Measurements from ENCODE around the gene PRKCD.

Gene PRKCD

DNA sequence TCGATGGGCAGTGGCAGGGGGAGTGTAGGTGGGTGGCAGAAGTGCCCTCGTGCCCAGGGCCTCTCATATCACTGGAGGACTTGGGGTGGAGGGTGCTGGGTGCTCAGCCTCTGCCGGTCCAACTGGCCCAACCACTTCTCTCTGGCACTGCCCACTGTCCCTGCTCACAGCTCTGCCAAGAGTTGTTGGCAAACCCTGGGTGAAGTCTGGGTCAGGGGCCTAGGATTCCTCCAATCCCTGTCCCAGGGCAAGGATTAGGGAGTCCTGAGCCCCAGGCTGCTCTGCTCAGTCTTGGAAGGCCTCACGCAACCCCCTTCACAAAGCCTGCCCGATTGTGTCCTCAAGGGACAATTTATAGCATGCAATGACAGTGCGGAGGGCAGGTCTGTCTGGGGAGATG, 5.2 kb upstream of the PRKCD start:
- Histone ChIP-seq H3K9me3 (ENCODE audit: low read depth, low read length) (no peaks in the 10 kb centered on the region), H3K9ac (ENCODE audit: insufficient read length) (no peak overlapping the region), H3K27ac (no peak overlapping the region), H3K36me3 (ENCODE audit: insufficient read depth, low read length) (no peaks in the 10 kb centered on the region), H3K4me3 (no peak overlapping the region)
- no peak for DNase-seq (ENCODE audit: low read depth, low spot score)
- no peak for TF ChIP-seq EZH2 (IDR thresholded peaks at IDR 0.05)
- no peak for TF ChIP-seq FOXP2 (optimal IDR thresholded peaks at IDR 0.05; ENCODE audit: control extremely low read depth, extremely low read length, insufficient read depth)
- TF ChIP-seq POLR2AphosphoS5 (IDR thresholded peaks at IDR 0.05; ENCODE audit: borderline replicate concordance, low read depth, low read length) = no peak

DNA sequence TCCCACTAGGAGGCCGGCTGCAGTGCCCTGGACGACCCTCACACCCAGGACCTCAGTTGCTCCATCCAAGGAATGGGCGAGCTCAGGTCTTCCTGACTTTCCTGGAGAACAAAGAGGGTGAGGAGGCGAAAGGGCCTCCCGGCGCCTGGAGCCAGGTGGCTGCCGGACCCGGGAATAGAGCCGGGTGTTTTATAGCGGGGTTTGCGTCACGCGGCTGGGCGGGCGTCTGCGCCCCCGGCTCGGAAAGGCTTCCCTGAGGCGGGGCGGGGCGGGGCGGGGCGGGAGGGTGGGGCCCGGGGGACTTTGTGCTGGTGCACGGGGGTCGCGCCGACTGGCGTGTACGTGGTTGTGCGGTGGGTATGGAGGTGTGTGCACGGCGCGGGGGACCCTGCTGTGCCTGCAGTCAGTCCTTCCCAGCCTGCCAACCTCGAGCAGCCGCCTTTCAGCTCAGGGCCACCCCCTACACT, 4.6 kb upstream of the PRKCD start:
- TF ChIP-seq FOXP2 (optimal IDR thresholded peaks at IDR 0.05; ENCODE audit: control extremely low read depth, extremely low read length, insufficient read depth) = no peak
- no peak for TF ChIP-seq POLR2AphosphoS5 (IDR thresholded peaks at IDR 0.05; ENCODE audit: borderline replicate concordance, low read depth, low read length)
- no peak for TF ChIP-seq EZH2 (IDR thresholded peaks at IDR 0.05)
- Histone ChIP-seq H3K9me3 (ENCODE audit: low read depth, low read length) (no peaks in the 10 kb centered on the region), H3K4me3 (no peak overlapping the region), H3K9ac (ENCODE audit: insufficient read length) (no peak overlapping the region), H3K36me3 (ENCODE audit: insufficient read depth, low read length) (no peaks in the 10 kb centered on the region), H3K27ac (no peak overlapping the region)
- DNase-seq (ENCODE audit: low read depth, low spot score) = no peak

DNA sequence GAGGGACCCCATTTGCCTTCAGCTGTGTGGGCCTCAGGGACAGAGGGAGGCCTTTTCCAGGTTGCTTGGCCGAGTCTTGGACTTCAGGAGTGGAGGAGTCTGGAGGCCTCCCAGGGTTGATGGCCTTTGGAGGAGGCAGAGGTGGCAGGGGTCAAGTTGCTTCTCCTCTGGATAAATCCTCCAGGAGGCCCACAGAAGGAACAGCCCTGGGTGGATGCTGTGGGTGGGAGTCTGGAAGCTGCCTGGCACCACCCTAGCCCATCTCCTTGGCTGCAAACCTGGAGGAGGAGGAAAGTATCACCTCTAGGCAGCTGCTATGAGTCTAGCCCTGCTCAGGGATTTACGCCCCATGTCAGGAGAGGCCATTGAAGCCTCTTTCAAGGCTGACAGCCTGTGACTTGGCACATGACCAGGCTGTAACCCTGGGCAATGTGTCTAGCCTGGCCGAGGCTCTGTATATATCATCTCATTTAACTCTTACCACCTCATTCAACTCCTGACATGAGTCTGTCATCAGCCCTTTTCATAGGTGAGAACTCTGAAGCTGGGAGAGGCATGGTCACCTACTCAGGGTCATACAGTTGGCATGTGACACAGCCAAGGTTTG, 2.9 kb upstream of the PRKCD start:
- TF ChIP-seq EZH2 (IDR thresholded peaks at IDR 0.05) (no peak), POLR2AphosphoS5 (IDR thresholded peaks at IDR 0.05; ENCODE audit: borderline replicate concordance, low read depth, low read length) (no peak), FOXP2 (optimal IDR thresholded peaks at IDR 0.05; ENCODE audit: control extremely low read depth, extremely low read length, insufficient read depth) (no peak)
- DNase-seq (ENCODE audit: low read depth, low spot score) = no peak
- Histone ChIP-seq H3K27ac (no peak overlapping the region), H3K9ac (ENCODE audit: insufficient read length) (no peak overlapping the region), H3K36me3 (ENCODE audit: insufficient read depth, low read length) (no peaks in the 10 kb centered on the region), H3K9me3 (ENCODE audit: low read depth, low read length) (no peaks in the 10 kb centered on the region), H3K4me3 (no peak overlapping the region)

DNA sequence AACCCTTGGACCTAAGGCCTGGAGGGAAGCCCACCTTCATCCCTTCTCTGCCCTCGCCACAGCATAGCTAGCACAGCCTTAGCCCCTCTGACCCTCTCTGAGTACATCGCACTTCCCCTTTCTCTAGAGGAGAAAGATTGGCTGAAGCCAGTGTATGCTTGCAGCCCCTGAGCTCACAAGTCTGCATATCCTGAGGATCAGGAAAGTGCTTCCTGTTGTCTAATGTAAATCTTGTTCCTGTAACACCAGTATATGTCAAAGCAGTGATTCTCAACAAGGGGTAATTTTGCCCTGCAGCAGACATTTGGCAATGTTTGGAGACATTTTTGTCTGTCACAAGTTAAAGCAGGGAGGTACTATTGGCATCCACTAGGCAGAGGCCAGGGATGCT, 2.2 kb upstream of the PRKCD start:
- TF ChIP-seq EZH2 (IDR thresholded peaks at IDR 0.05) (no peak), POLR2AphosphoS5 (IDR thresholded peaks at IDR 0.05; ENCODE audit: borderline replicate concordance, low read depth, low read length) (no peak), FOXP2 (optimal IDR thresholded peaks at IDR 0.05; ENCODE audit: control extremely low read depth, extremely low read length, insufficient read depth) (no peak)
- DNase-seq (ENCODE audit: low read depth, low spot score) = no peak
- Histone ChIP-seq H3K9ac (ENCODE audit: insufficient read length) (no peak overlapping the region), H3K36me3 (ENCODE audit: insufficient read depth, low read length) (no peaks in the 10 kb centered on the region), H3K27ac (no peak overlapping the region), H3K4me3 (no peak overlapping the region), H3K9me3 (ENCODE audit: low read depth, low read length) (no peaks in the 10 kb centered on the region)

DNA sequence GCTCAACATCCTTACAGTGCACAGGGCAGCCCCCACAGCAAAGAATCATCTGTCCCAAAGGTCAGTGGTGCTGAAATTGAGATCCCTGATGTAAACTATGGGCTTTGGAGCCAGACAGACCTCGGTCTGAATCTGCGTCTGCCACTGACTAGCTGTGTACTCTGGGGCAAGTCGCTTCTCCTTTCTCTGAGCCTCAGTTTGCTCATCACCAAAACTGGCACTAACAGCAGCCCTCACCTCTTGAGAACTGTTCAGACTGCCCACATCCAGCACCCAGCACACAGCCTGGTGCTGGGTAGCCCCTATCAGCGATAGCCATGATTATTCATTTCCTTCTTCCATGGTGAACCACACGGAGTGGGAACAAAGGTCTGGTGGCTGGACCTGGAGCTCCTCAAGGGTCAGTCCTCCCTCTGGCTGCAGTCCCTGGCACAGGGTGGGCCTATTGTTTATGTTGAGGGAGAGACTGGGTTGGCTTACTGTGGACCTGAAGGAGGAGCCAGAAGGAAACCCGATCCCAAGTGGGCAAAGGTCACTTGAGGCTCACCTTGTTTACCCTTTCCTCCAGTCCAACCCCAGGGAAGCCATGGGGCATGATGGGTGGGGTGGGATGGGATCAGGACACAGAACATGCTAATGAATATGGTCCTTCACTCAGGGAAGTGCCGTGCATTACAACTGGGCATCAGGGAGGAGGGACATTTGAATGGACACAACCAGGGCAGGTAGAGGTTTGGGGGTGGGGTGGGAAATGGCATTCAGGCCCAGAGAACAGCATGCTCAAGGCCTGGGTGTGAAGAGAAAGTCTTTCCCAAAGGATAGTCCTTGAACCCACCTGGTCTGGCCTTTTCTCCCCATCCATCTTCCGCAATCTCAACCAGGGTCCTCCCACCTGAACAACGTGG, 1.6 kb upstream of the PRKCD start:
- no peak overlapping the region for H3K9ac ChIP-seq (ENCODE audit: insufficient read length)
- H3K4me3 ChIP-seq = no peak overlapping the region
- H3K9me3 ChIP-seq (ENCODE audit: low read depth, low read length) = no peaks in the 10 kb centered on the region
- no peaks in the 10 kb centered on the region for H3K36me3 ChIP-seq (ENCODE audit: insufficient read depth, low read length)
- H3K27ac ChIP-seq = no peak overlapping the region
- TF ChIP-seq POLR2AphosphoS5 (IDR thresholded peaks at IDR 0.05; ENCODE audit: borderline replicate concordance, low read depth, low read length) = no peak
- no peak for TF ChIP-seq FOXP2 (optimal IDR thresholded peaks at IDR 0.05; ENCODE audit: control extremely low read depth, extremely low read length, insufficient read depth)
- no peak for TF ChIP-seq EZH2 (IDR thresholded peaks at IDR 0.05)
- no peak for DNase-seq (ENCODE audit: low read depth, low spot score)

DNA sequence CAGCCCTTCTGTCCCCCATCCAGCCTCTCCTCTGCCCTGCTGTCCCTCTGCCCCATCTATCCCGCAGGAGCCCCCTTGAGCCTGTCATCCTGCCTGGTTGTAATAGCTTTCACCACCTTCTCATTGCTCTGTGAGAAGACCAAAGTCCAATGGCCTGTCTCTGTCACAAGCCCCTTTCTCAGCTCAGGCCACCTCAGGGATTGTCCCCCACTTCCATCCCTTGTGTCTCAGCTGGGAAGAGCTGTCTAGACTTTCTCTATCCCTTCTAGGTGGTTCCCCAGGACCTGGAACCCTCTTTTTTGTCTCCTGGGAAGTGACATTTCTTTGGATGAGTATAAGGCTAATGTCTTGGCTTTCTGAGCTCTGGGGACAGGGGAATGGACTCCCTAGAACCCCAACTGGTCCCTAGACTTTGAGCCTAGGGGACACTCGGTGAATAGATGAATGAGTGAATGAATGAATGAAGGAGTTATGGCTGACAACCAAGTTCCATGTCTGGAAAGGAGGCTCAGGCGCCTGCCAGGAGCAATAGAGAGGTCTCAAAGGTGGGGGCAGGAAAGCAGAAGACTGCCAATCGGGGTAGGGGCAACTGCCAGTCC, 849 bp upstream of the PRKCD start:
- H3K27ac ChIP-seq = no peak overlapping the region
- no peak overlapping the region for H3K9ac ChIP-seq (ENCODE audit: insufficient read length)
- H3K4me3 ChIP-seq = no peak overlapping the region

DNA sequence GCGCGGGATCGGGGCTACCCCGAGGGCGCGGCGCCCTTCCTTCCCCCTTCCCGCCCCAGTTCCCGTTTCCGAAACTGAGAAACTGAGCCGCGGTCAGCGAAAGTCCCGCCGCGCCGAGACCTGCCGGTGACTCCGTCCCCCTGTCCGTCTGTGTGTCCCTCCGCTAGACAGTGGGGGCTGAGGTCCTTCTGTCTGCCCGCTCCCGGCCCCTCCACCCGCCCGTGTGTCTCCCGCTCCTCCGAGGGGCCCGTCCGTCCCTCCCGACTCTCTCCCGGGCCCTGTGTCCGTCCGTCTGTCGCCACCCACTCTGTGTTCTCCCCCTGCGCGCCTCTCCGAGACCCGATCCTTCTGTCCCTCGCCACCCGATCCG, 426 bp downstream of the PRKCD start:
- no peak for TF ChIP-seq POLR2AphosphoS5 (IDR thresholded peaks at IDR 0.05; ENCODE audit: borderline replicate concordance, low read depth, low read length)
- TF ChIP-seq FOXP2 (optimal IDR thresholded peaks at IDR 0.05; ENCODE audit: control extremely low read depth, extremely low read length, insufficient read depth) = no peak
- no peak for TF ChIP-seq EZH2 (IDR thresholded peaks at IDR 0.05)
- Histone ChIP-seq H3K4me3 (peak overlapping the region; percentile 77), H3K9ac (ENCODE audit: insufficient read length) (peak overlapping the region; percentile 26), H3K9me3 (ENCODE audit: low read depth, low read length) (no peaks in the 10 kb centered on the region), H3K36me3 (ENCODE audit: insufficient read depth, low read length) (no peaks in the 10 kb centered on the region), H3K27ac (no peak overlapping the region)
- DNase-seq (ENCODE audit: low read depth, low spot score) = no peak

More for the DNA sequence above, 849 bp upstream of the PRKCD start:
- TF ChIP-seq EZH2 (IDR thresholded peaks at IDR 0.05) = no peak
- TF ChIP-seq POLR2AphosphoS5 (IDR thresholded peaks at IDR 0.05; ENCODE audit: borderline replicate concordance, low read depth, low read length) = no peak
- TF ChIP-seq FOXP2 (optimal IDR thresholded peaks at IDR 0.05; ENCODE audit: control extremely low read depth, extremely low read length, insufficient read depth) = no peak
- DNase-seq (ENCODE audit: low read depth, low spot score) = no peak
- H3K9me3 ChIP-seq (ENCODE audit: low read depth, low read length) = no peaks in the 10 kb centered on the region
- H3K36me3 ChIP-seq (ENCODE audit: insufficient read depth, low read length) = no peaks in the 10 kb centered on the region

Data from SK-N-MC (cell line).